Endothelial cell of umbilical vein (primary cell): ENCODE results near the gene GCNT2. TPM values are rescaled to one million over a fixed set of nuclear protein-coding genes. Genes with fewer than 3 reads are reported as not detected.

Experiments
- BruUV-seq: library from RNA; stranded (reverse); fragments of 400-500 nt; replicated peaks from 2 replicates; lab custom pipeline; 2021; lab: Mats Ljungman, UMichigan
- CTCF ChIA-PET: fragments of 300-600, 350-600 bp; sonication (Branson Sonifier 250); formaldehyde crosslinking; loops from one replicate; lab custom pipeline; 2021; ENCODE audit warnings: antibody characterized with exemption, inconsistent platforms; lab: Charles Lee
- POLR2A ChIA-PET: fragments of 300-600, 350-600 bp; sonication (Branson Sonifier 250); formaldehyde crosslinking; loops from one replicate; lab custom pipeline; 2021; ENCODE audit warnings: antibody characterized with exemption, inconsistent platforms; lab: Charles Lee
- DNase-seq: peaks from one replicate; pipeline ENCODE4 v3.0.0-alpha.2; 2011; ENCODE audit warnings: low read depth, low spot score
- FAIRE-seq: peaks from 2 replicates; lab custom pipeline; 2011; peaks lifted over from hg19 to GRCh38; lab: Jason Lieb, UNC
- H2AFZ ChIP-seq: 2 replicates; pipeline ENCODE4 v1.6.0; 2012; ENCODE audit warnings: low read depth, low read length, control low read depth, inconsistent platforms
- H3K27ac ChIP-seq: 2 replicates; pipeline ENCODE4 v1.5.1; 2011; ENCODE audit warnings: low read depth, mild to moderate bottlenecking, control low read depth, low read length, moderate library complexity; ENCODE audit not compliant: insufficient read depth
- H3K27me3 ChIP-seq, 2 experiments: 2 replicates each; pipeline versions ENCODE4 v1.6.0 to v1.6.1; 2011; ENCODE audit warnings: low read length in 2 of 2, mixed read lengths in 1 of 2; ENCODE audit not compliant: control insufficient read depth in 2 of 2, insufficient read depth in 2 of 2
- H3K36me3 ChIP-seq, 2 experiments: 2 replicates in 1 of 2; 3 replicates in 1 of 2; pipeline ENCODE4 v1.5.1; 2011; ENCODE audit warnings: low read length in 2 of 2, mild to moderate bottlenecking in 1 of 2, moderate library complexity in 1 of 2; ENCODE audit not compliant: control insufficient read depth in 2 of 2, insufficient read depth in 2 of 2; ENCODE audit errors: extremely low read depth in 1 of 2
- H3K4me1 ChIP-seq: 3 replicates; pipeline ENCODE4 v1.5.1; 2011; ENCODE audit warnings: mild to moderate bottlenecking, low read length; ENCODE audit not compliant: control insufficient read depth, insufficient read depth; ENCODE audit errors: extremely low read depth
- H3K4me2 ChIP-seq: 2 replicates; pipeline ENCODE4 v1.6.1; 2011; ENCODE audit warnings: low read length, control low read depth, mixed read lengths; ENCODE audit not compliant: insufficient read depth
- H3K4me3 ChIP-seq, 3 experiments: fragments of 200-600 bp in 1 of 3; sonication (generic), shearing (Covaris generic) in 1 of 3; replicated peaks in 1 of 3; 2 replicates each; pipeline ENCODE4 v1.5.1; 2011 to 2016; ENCODE audit warnings: control low read depth in 3 of 3, low read length in 3 of 3, mild to moderate bottlenecking in 2 of 3, inconsistent platforms in 1 of 3, low read depth in 1 of 3, moderate library complexity in 1 of 3; ENCODE audit not compliant: insufficient read depth in 1 of 3
- H3K79me2 ChIP-seq: 2 replicates; pipeline ENCODE4 v1.6.0; 2012; ENCODE audit warnings: low read length, inconsistent platforms; ENCODE audit not compliant: control insufficient read depth, insufficient read depth
- H3K9ac ChIP-seq: replicated peaks from 2 replicates; pipeline ENCODE3; 2011; ENCODE audit warnings: low read length, control low read depth; ENCODE audit not compliant: insufficient read depth; ENCODE audit errors: extremely low read depth
- H3K9me1 ChIP-seq: replicated peaks from 3 replicates; pipeline ENCODE4 v1.6.0; 2011; ENCODE audit warnings: mild to moderate bottlenecking, low read length; ENCODE audit not compliant: control insufficient read depth, insufficient read depth; ENCODE audit errors: extremely low read depth
- H3K9me3 ChIP-seq: replicated peaks from 2 replicates; pipeline ENCODE4 v1.5.1; 2012; ENCODE audit warnings: low read length, inconsistent platforms; ENCODE audit not compliant: control insufficient read depth, insufficient read depth
- H4K20me1 ChIP-seq: replicated peaks from 2 replicates; pipeline ENCODE3; 2011; ENCODE audit warnings: mild to moderate bottlenecking, low read length; ENCODE audit not compliant: control insufficient read depth, insufficient read depth; ENCODE audit errors: extremely low read depth
- FOS ChIP-seq: IDR thresholded peaks from 2 replicates; pipeline ENCODE4 v1.6.1; 2011; ENCODE audit warnings: mild to moderate bottlenecking, low read length, moderate library complexity, borderline replicate concordance; ENCODE audit not compliant: insufficient read depth
- GATA2 ChIP-seq: IDR thresholded peaks from 2 replicates; pipeline ENCODE4 v1.7.0; 2011; ENCODE audit warnings: low read depth, mild to moderate bottlenecking, moderate library complexity, mixed read lengths, low read length; ENCODE audit not compliant: insufficient read length, insufficient read depth
- JUN ChIP-seq: IDR thresholded peaks from 2 replicates; pipeline ENCODE4 v1.6.1; 2011; ENCODE audit warnings: borderline replicate concordance, low read depth; ENCODE audit not compliant: insufficient read length, insufficient read depth
- MYC ChIP-seq: IDR thresholded peaks from one replicate; pipeline ENCODE4 v1.6.1; 2011; ENCODE audit warnings: mild to moderate bottlenecking, low read depth, low read length
- POLR2AphosphoS5 ChIP-seq: IDR thresholded peaks from 2 replicates; pipeline ENCODE4 v1.6.1; 2012; ENCODE audit warnings: low read depth, mild to moderate bottlenecking, control low read depth, low read length, moderate library complexity; ENCODE audit not compliant: insufficient read depth
- dilution Hi-C: fragments of 300-500 bp; cut with MboI; formaldehyde crosslinking; loops from one replicate; pipeline ENCODE4 v1.15.0; 2019; ENCODE audit warnings: low sequenced_read_pairs; ENCODE audit not compliant: extremely low pct_ligation_motif_present
- intact Hi-C: fragments of 100-400 bp; cut with micrococcal nuclease; formaldehyde crosslinking; loops from one replicate; pipeline ENCODE4 v1.10.0; 2022
- polyA plus RNA-seq, 4 experiments: library from polyadenylated mRNA; depleted of rRNA in 3 of 4; stranded (reverse) in 3 of 4; unstranded in 1 of 4; fragments of >200 nt; gene quantifications; 2 replicates each; pipeline versions ENCODE4 v1.2.1 to v1.2.3, GENCODE V29; 2011 to 2012; ENCODE audit warnings: missing spikeins in 1 of 4
- total RNA-seq: library from RNA; stranded (reverse); gene quantifications from 2 replicates; pipeline ENCODE4 v1.2.3, GENCODE V29; 2021
- TF ChIP-seq, protein P1 (sequence below): IDR thresholded peaks from 2 replicates; pipeline ENCODE4 v1.6.1; 2011; ENCODE audit not compliant: insufficient read depth, insufficient read length
- TF ChIP-seq, protein P2 (sequence below), 2 donors: IDR thresholded peaks; 1 replicate in 1 of 2; 2 replicates in 1 of 2; pipeline ENCODE4 v1.5.1; 2011; ENCODE audit warnings: low read length in 2 of 2, mild to moderate bottlenecking in 2 of 2, moderate library complexity in 2 of 2, control low read depth in 1 of 2, inconsistent platforms in 1 of 2, low read depth in 1 of 2; ENCODE audit not compliant: insufficient read depth in 1 of 2; ENCODE audit errors: extremely low read depth in 1 of 2

GCNT2 gene
- total and polyA plus RNA-seq, 2 donors (not counting 3 experiments of a cell fraction or from before 2014, with no cell fraction given), result 3.8 to 10.9 TPM

DNA sequence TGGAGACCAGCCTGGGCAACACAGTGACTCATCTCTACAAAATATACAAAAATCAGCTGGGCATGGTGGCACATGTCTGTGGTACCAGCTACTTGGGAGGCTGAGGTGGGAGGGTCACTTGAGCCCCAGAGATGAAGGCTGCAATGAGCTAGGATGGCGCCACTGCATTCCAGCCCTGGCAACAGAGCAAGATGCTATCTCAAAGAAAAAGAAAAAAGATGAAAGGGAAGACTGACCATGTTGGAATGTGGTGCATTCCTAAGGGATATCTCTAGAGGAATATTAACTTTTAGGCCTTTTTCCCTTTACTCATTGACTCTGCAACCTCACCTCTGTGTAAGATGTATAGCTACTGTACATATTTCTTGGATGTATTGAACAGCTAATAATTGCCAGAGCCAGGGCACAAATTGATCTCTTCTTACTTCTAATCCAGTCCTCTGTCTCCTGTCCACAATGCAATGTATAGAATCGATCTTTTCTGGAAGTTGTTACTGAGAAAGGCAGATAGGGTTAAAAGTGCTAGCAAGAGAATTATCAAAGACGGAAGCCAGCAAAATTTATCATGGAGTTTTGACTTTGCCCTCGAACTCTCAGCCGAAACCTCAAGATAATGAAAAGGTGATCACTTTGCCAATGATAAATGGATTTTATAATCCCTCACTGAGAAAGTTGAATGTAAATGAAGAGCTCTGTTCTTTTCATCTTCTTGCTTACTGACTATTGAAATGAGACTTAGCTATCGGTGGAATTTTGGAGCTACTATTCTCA is 46.3 kb downstream of the GCNT2 start:
- DNase-seq (no peak), FAIRE-seq (no peak)
- POLR2A ChIA-PET, result no interaction called here
- no peaks in the 10 kb centered on the region for H4K20me1 ChIP-seq
- no peaks in the 10 kb centered on the region for H3K9me1 ChIP-seq
- BruUV-seq, result no TSS peak
- no peaks in the 10 kb centered on the region for H3K9me3 ChIP-seq
- no peak overlapping the region for H3K4me3 ChIP-seq
- H3K27ac ChIP-seq, result no peak overlapping the region
- no peaks in the 10 kb centered on the region for H3K36me3 ChIP-seq
- intact Hi-C loops, result no loop called here
- H3K4me2 ChIP-seq, result no peak overlapping the region
- no peaks in the 10 kb centered on the region for H3K4me1 ChIP-seq
- no peak overlapping the region for H3K9ac ChIP-seq
- H3K27me3 ChIP-seq, result no peaks in the 10 kb centered on the region
- no peaks in the 10 kb centered on the region for H3K79me2 ChIP-seq
- CTCF ChIA-PET, result interaction anchor here (0.9 to 1.9 kb wide), 5 partner anchors 12 to 58 kb away, joined by 3 to 8 read pairs (median 3); no protein-coding TSS in a partner anchor
- dilution Hi-C loops, result no loop called here
- TF ChIP-seq, protein P1, sequence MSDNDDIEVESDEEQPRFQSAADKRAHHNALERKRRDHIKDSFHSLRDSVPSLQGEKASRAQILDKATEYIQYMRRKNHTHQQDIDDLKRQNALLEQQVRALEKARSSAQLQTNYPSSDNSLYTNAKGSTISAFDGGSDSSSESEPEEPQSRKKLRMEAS, result no peak
- TF ChIP-seq JUN, result no peak
- no peak for TF ChIP-seq FOS
- TF ChIP-seq GATA2, result no peak
- no peak for TF ChIP-seq POLR2AphosphoS5
- TF ChIP-seq, protein P2, sequence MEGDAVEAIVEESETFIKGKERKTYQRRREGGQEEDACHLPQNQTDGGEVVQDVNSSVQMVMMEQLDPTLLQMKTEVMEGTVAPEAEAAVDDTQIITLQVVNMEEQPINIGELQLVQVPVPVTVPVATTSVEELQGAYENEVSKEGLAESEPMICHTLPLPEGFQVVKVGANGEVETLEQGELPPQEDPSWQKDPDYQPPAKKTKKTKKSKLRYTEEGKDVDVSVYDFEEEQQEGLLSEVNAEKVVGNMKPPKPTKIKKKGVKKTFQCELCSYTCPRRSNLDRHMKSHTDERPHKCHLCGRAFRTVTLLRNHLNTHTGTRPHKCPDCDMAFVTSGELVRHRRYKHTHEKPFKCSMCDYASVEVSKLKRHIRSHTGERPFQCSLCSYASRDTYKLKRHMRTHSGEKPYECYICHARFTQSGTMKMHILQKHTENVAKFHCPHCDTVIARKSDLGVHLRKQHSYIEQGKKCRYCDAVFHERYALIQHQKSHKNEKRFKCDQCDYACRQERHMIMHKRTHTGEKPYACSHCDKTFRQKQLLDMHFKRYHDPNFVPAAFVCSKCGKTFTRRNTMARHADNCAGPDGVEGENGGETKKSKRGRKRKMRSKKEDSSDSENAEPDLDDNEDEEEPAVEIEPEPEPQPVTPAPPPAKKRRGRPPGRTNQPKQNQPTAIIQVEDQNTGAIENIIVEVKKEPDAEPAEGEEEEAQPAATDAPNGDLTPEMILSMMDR (IDR thresholded peaks at IDR 0.05; ENCODE audit: extremely low read depth in 1 of 2, insufficient read depth in 1 of 2, low read depth in 1 of 2, low read length in 2 of 2), result no peak
- TF ChIP-seq MYC, result no peak
- H2AFZ ChIP-seq, result no peak overlapping the region
